Left lobe of liver (tissue), 2 donors: ENCODE results near the gene CCAR1. TPM values are rescaled to one million over a fixed set of nuclear protein-coding genes. Genes with fewer than 3 reads are reported as not detected.
A peak's percentile ranks its signal among the peaks of the same experiment; 100 is the strongest.
"Not testable (repeated sequence)": the region's sequence is repeated elsewhere in the genome, so short reads cannot be mapped to it uniquely, and the experiment has no call there.

ENCODE experiments used
- ATAC-seq: fragments of 200-7000 bp; cut with Tn5 transposase; one replicate; pipeline ENCODE4 v1.9.1; 2020; ENCODE audit warnings: mild to moderate bottlenecking, moderate library complexity
- DNase-seq: peaks from one replicate; pipeline ENCODE4 v3.0.0-alpha.2; 2020; ENCODE audit warnings: low spot score
- total RNA-seq: library from RNA; stranded (reverse); gene quantifications from one replicate; pipeline ENCODE4 v1.2.1, GENCODE V29; 2021
- donor health status: DM: no; HTN: no; CAD: no; lungs with moderate emphysema.
- donor health status: DM: no; HTN: yes; CAD: no.

CCAR1 gene
- total RNA-seq, 1 donor from 2014 or later, result 17.4 TPM

DNA sequence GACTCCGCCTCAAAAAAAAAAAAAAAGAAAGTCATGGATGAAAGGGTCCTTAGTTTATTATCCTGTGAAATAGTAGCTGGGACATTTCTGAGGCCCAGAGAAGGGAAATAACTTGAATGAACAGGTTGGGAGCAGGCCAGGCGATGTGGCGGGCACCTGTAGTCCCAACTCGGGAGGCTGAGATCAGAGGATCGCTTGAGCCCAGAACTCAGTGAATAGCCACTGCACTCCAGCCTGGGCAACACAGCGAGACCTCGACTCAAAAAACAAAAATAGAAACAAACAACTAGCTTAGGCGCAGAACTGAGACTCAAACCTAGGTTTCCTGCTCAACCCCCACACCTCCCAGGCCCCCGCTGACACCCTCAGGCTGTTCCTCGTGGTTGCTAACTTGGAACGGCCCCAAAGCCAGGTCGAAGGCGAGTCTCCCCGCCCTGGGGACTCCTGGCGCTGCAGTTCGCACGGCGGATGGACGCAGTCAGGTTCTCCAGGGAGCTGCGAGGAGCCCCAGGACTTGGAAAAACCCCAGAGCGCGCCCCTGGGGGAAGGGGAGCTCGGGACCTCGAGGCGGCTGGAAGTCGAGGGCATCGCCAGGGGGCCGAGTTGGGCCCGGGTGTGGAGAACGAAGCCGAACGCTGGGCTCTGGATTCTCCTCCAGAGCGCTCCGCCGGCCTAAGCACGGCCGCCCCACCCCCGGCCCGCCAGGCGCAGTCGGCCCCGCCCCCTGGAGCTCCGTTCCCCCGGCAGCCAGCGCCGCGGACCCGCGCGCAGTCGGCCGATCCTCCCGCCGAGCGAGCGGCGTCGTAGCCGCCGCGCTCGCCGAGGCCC lies 105.9 kb downstream of the CCAR1 start, which contains the start of gene STOX1:
Gene STOX1 (plus strand): TSS at position 768 of the 828 bp plus-strand sequence. CDS start 93 bp downstream, outside the sequence.
- ATAC-seq, result peak; percentile 95
- DNase-seq, result peak; percentile 59

DNA sequence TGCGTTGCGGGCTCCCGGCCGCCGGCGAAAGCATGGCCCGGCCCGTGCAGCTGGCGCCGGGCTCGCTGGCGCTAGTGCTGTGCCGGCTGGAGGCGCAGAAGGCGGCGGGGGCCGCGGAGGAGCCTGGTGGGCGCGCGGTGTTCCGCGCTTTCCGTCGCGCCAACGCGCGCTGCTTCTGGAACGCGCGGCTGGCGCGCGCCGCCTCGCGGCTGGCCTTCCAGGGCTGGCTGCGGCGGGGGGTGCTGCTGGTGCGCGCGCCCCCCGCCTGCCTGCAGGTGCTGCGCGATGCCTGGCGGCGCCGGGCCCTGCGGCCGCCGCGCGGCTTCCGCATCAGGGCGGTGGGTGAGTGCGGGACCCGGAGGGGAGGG lies 106.5 kb downstream of the CCAR1 start:
- not testable (repeated sequence) for DNase-seq
- peak; percentile 60 for ATAC-seq

DNA sequence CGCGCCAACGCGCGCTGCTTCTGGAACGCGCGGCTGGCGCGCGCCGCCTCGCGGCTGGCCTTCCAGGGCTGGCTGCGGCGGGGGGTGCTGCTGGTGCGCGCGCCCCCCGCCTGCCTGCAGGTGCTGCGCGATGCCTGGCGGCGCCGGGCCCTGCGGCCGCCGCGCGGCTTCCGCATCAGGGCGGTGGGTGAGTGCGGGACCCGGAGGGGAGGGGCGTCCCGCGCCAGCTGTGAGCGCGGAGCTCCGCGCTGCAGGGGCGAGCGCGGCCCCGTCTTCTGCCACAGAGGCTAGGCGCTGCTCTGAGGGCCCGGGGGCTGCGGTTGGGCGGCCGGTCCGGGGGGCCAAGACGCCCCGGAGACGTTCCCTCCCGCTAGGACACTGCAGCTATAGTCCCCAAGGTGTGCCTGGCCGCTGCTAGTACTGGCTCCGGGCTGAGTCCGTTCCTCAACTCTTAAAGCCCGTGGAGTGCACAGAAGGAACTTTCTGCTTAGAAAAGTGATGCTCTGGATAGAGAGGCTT lies 107.1 kb downstream of the CCAR1 start:
- peak; percentile 59 for ATAC-seq
- DNase-seq, result not testable (repeated sequence)

DNA sequence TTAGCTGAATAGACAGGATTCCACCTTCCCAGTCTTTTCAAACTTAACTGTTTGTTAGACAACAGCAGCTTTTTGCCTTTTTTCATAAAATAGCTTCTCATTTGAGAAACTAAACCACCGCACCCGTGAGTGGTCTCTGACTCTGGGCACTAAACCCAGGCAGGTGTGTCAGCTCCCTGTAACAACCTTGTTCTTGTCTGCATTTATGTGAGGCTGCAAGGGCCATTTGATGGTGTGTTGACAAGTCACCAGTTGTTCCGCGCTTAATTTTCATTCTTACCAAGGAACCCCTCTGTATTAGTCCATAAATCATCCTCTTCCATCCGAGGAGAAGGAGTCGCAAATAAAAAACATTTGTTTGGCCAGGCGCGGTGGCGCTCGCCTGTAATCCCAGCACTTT lies 107.8 kb downstream of the CCAR1 start:
- DNase-seq (no peak), ATAC-seq (no peak)

- ATAC-seq, result no peak
- DNase-seq, result no peak
These were observed 108.5 kb downstream of the CCAR1 start for GRCh38 chr10:68829521-68829920.

- no peak for ATAC-seq
- no peak for DNase-seq
These were observed 108.9 kb downstream of the CCAR1 start for GRCh38 chr10:68829952-68830351.

- no peak for DNase-seq
- ATAC-seq, result no peak
These were observed 111.0 kb downstream of the CCAR1 start for GRCh38 chr10:68831961-68832455.

DNA sequence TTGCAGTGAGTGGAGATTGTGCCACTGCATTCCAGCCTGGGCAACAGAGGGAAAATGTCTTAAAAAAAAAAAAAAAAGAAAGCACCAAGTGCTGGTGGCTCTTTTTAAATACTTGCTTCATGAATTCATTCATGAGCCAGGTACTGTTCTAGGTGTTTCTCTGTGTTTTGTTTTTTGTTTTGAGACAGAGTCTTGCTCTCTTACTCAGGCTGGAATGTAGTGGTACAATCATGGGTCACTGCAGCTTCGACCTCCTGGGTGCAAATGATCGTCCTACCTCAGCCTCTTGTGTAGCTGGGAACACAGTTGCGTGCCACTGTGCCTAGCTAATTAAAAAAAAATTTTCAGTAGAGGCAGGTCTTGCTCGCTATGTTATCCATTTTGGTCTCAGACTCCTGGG lies 111.6 kb downstream of the CCAR1 start:
- DNase-seq (no peak), ATAC-seq (no peak)

GRCh38 chr10:68837626-68838322 lies 116.7 kb downstream of the CCAR1 start:
- DNase-seq (no peak), ATAC-seq (no peak)

- ATAC-seq, result not testable (repeated sequence)
These were observed 119.6 kb downstream of the CCAR1 start for GRCh38 chr10:68840650-68841049.

More at GRCh38 chr10:68840650-68841049, 119.6 kb downstream of the CCAR1 start:
- DNase-seq, result not testable (repeated sequence)

Other genes starting within 250 kb of the CCAR1 start
- gene DNA2, start 249.3 kb upstream of the CCAR1 start, total RNA-seq, result 3.5 TPM
- 28.8 TPM for gene SLC25A16, start 193.7 kb upstream of the CCAR1 start, total RNA-seq
- gene TET1, start 160.9 kb upstream of the CCAR1 start, total RNA-seq, result 0.81 TPM
- 0.60 TPM for gene STOX1, start 106.3 kb downstream of the CCAR1 start, total RNA-seq
- 6.4 TPM for gene DDX50, start 180.1 kb downstream of the CCAR1 start, total RNA-seq
- gene DDX21, start 234.9 kb downstream of the CCAR1 start, total RNA-seq, result 14.0 TPM